Measurements from ENCODE around the gene KRT80.
A peak's percentile ranks its signal among the peaks of the same experiment; 100 is the strongest.

DNA sequence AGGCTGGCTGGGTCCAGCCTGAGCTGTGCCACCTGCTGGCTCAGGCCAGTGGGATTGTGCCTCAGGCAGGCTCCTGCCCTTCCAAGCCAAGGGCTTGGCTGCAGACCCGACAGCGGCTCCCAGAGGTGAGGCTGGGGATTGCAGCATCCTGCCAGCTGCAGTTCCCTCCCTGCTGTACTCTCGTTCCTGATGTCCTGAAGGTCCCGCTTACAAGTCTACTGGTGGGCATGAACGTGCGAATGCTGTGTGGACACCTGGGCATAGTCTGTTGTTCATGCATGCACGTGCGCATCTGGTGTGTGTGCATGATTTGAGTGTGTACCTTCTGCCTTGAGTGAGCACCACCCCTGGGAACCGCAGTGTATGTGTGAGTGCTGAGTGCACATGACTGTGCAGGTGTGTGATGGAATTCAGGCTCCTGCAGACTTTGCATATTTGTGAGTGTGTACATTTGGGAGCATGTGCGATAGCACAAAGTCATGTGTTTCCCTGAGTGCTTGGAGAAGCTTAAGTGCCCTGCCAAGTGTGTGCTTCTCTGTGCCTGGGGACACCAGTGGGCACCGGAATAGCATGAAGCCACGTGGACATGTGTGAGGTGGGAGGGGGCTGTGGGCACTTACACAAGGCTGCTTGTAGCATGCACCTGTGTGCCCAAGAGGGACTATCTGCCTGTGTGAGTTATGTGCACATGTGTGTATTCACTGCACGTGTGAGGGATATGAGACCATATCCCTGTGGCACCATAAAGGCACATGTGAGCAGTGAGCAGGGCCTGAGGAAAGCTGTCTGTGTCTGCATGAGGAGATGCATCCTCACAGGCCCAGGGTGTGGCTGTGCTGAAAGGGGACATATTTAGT is 22.0 kb upstream of the KRT80 start:
- peak; percentile 56 to 96 for TF ChIP-seq CTCF (IDR thresholded peaks at IDR 0.05)
- TF ChIP-seq POLR2A (IDR thresholded peaks at IDR 0.05): no peak
- no peak for TF ChIP-seq POLR2AphosphoS5 (IDR thresholded peaks at IDR 0.05)

Data from suprapubic skin (tissue), 4 donors.